HEK293T (cell line): ENCODE results near the gene RNU6-1.

ENCODE experiments used
- CTCF ChIA-PET: fragments of 350-600 bp; formaldehyde crosslinking; extraction: SDS; loops from one replicate; lab custom pipeline; 2021; ENCODE audit warnings: antibody characterized with exemption, inconsistent platforms; lab: Yijun Ruan, JAX
- POLR2A ChIA-PET: fragments of 350-600 bp; formaldehyde crosslinking; extraction: SDS; loops from one replicate; lab custom pipeline; 2020; ENCODE audit warnings: antibody characterized with exemption, inconsistent platforms; lab: Yijun Ruan, JAX
- DNase-seq: peaks from one replicate; pipeline ENCODE4 v3.0.0; 2012; ENCODE audit warnings: mixed read lengths; ENCODE audit errors: extremely low spot score
- ARNT ChIP-seq: fragments of 450-650 bp; IDR thresholded peaks from 2 replicates; pipeline ENCODE4 v1.6.1; 2017; ENCODE audit warnings: mild to moderate bottlenecking
- BHLHE40 ChIP-seq: fragments of 450-650 bp; IDR thresholded peaks from 2 replicates; pipeline ENCODE4 v1.6.1; 2016; ENCODE audit warnings: mild to moderate bottlenecking, moderate library complexity, borderline replicate concordance
- CTBP1 ChIP-seq: fragments of 450-650 bp; IDR thresholded peaks from 2 replicates; pipeline ENCODE4 v1.6.1; 2016; ENCODE audit warnings: borderline replicate concordance
- ELF4 ChIP-seq: fragments of 450-650 bp; IDR thresholded peaks from 2 replicates; pipeline ENCODE4 v1.6.1; 2017; ENCODE audit warnings: antibody characterized with exemption
- FOXA1 ChIP-seq: fragments of 450-650 bp; IDR thresholded peaks from 2 replicates; pipeline ENCODE4 v1.6.1; 2016; ENCODE audit warnings: mild to moderate bottlenecking
- FOXK2 ChIP-seq: fragments of 450-650 bp; IDR thresholded peaks from 2 replicates; pipeline ENCODE4 v1.6.1; 2016; ENCODE audit warnings: mild to moderate bottlenecking
- FOXM1 ChIP-seq: fragments of 450-650 bp; IDR thresholded peaks from 2 replicates; pipeline ENCODE4 v1.6.1; 2017; ENCODE audit warnings: mild to moderate bottlenecking, borderline replicate concordance
- HDGF ChIP-seq: fragments of 450-650 bp; IDR thresholded peaks from 2 replicates; pipeline ENCODE4 v1.6.1; 2017; ENCODE audit warnings: antibody characterized with exemption, borderline replicate concordance
- L3MBTL2 ChIP-seq: fragments of 450-650 bp; conservative IDR thresholded peaks from 2 replicates; pipeline ENCODE4 v1.6.1; 2016; ENCODE audit warnings: mild to moderate bottlenecking
- LEF1 ChIP-seq: fragments of 450-650 bp; IDR thresholded peaks from 2 replicates; pipeline ENCODE4 v1.6.1; 2017; ENCODE audit warnings: mild to moderate bottlenecking, borderline replicate concordance
- NFRKB ChIP-seq: fragments of 450-650 bp; IDR thresholded peaks from 2 replicates; pipeline ENCODE4 v1.6.1; 2016; ENCODE audit warnings: mild to moderate bottlenecking, moderate library complexity
- SP1 ChIP-seq: fragments of 450-650 bp; IDR thresholded peaks from 2 replicates; pipeline ENCODE4 v1.6.1; 2017
- SUZ12 ChIP-seq: fragments of 450-650 bp; IDR thresholded peaks from 2 replicates; pipeline ENCODE4 v1.6.1; 2016; ENCODE audit warnings: mild to moderate bottlenecking
- TARDBP ChIP-seq: fragments of 450-650 bp; IDR thresholded peaks from 2 replicates; pipeline ENCODE4 v1.6.1; 2016
- ZNF384 ChIP-seq: fragments of 450-650 bp; IDR thresholded peaks from 2 replicates; pipeline ENCODE4 v1.6.1; 2016
- TF ChIP-seq, protein P1 (sequence below): fragments of 450-650 bp; IDR thresholded peaks from 2 replicates; pipeline ENCODE4 v1.6.1; 2016

The RNU6-1 gene

DNA sequence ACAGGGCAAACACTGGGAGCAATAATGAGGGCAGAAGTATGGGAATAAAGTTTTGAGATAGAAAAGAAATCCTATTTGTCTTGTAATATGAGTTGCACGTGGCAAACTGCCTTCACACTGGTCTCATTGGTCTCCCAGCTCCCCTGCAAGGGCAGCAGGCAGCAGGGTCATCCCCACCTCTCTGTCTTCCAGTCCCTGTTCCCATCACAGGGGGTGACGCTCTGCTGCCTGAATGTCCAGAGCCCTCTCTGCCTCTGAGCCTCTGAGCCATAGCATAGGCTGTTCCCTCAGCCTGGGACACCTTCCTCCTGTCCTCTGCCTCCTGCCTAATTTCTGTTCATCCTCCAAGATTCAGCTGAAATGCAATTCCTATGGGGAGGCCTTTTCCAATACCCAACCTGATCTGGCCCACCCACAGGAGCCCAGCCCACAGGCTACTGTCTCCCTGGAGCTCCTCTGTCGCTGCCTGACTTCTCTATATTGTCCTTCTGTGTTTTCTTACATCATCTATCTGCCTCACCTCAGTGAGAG, 26.7 kb downstream of the RNU6-1 start:
- TF ChIP-seq L3MBTL2: no peak
- no peak for TF ChIP-seq ZNF384
- TF ChIP-seq ARNT: no peak
- no peak for TF ChIP-seq SUZ12
- no peak for TF ChIP-seq CTBP1
- TF ChIP-seq LEF1: no peak
- no peak for TF ChIP-seq NFRKB
- TF ChIP-seq FOXM1: no peak
- TF ChIP-seq BHLHE40: no peak
- TF ChIP-seq ELF4: no peak
- no peak for TF ChIP-seq FOXK2
- no peak for TF ChIP-seq FOXA1
- no peak for TF ChIP-seq SP1
- TF ChIP-seq, protein P1, sequence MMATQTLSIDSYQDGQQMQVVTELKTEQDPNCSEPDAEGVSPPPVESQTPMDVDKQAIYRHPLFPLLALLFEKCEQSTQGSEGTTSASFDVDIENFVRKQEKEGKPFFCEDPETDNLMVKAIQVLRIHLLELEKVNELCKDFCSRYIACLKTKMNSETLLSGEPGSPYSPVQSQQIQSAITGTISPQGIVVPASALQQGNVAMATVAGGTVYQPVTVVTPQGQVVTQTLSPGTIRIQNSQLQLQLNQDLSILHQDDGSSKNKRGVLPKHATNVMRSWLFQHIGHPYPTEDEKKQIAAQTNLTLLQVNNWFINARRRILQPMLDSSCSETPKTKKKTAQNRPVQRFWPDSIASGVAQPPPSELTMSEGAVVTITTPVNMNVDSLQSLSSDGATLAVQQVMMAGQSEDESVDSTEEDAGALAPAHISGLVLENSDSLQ: no peak
- TF ChIP-seq HDGF: no peak
- no peak for TF ChIP-seq TARDBP
- no peak for DNase-seq
- ChIA-PET POLR2A (no interaction called here), CTCF (no interaction called here)

DNA sequence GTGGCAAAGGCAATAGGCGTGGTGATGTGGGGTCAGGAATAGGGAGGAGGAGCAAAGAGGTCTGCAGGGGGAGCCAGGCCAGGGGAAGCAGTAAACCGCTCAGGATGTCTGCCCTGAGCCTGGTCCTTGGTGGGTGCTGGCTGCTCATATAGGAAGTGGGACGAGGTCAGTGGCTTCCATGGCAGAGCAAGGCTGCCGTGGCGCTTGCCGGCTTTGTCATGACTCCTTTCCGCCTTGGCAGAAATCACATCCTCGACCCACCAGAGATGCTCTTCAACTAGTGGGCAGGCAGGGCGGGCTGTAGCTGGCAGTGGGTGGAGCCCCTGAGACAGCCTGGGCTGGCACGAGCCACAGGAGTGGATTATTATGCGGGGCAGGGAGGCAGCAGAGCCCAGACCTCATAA, 27.6 kb downstream of the RNU6-1 start:
- POLR2A ChIA-PET: interaction anchor here (1.1 kb wide), 1 partner anchor 10 kb away, joined by 3 read pairs; no protein-coding TSS in a partner anchor
- CTCF ChIA-PET: no interaction called here
- TF ChIP-seq SP1 (no peak), HDGF (no peak), CTBP1 (no peak), SUZ12 (no peak), NFRKB (no peak), FOXK2 (no peak), ARNT (no peak), LEF1 (no peak), L3MBTL2 (no peak), BHLHE40 (no peak), ELF4 (no peak), TARDBP (no peak), FOXA1 (no peak)
- TF ChIP-seq, protein P1: no peak
- DNase-seq: no peak

GRCh38 chr15:67809866-67810265, 30.0 kb downstream of the RNU6-1 start:
- DNase-seq: no peak
- no peak for TF ChIP-seq FOXK2
- no peak for TF ChIP-seq ELF4
- no peak for TF ChIP-seq ZNF384
- no peak for TF ChIP-seq BHLHE40
- TF ChIP-seq LEF1: no peak
- no peak for TF ChIP-seq SUZ12
- no peak for TF ChIP-seq HDGF
- TF ChIP-seq FOXA1: no peak
- no peak for TF ChIP-seq CTBP1
- TF ChIP-seq L3MBTL2: no peak
- no peak for TF ChIP-seq NFRKB
- TF ChIP-seq, protein P1: no peak
- TF ChIP-seq SP1: no peak
- no peak for TF ChIP-seq TARDBP
- no peak for TF ChIP-seq ARNT
- TF ChIP-seq FOXM1: no peak
- POLR2A ChIA-PET: no interaction called here
- CTCF ChIA-PET: no interaction called here

DNA sequence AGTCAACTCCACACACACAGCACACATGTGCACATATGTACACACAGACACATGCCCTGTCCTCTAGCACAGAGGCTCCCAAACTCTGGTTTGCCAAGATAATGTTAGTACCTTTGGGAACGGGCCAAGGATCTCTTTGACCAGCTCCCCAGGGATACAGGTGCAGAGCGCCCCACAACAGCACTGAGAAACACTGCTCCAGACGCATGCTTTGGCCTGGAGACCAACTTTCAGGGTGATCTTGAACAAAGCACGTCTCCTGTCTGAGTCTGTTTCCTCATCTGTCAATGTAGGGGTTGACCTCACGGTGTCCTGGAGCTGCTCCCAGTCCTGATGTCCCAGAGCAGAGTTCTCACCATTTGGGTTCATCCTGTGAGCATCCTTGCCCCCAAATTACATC, 30.4 kb downstream of the RNU6-1 start:
- ChIA-PET POLR2A (no interaction called here), CTCF (no interaction called here)
- no peak for DNase-seq
- no peak for TF ChIP-seq ARNT
- TF ChIP-seq LEF1: no peak
- no peak for TF ChIP-seq HDGF
- no peak for TF ChIP-seq SUZ12
- TF ChIP-seq BHLHE40: no peak
- TF ChIP-seq TARDBP: no peak
- no peak for TF ChIP-seq ZNF384
- no peak for TF ChIP-seq FOXA1
- no peak for TF ChIP-seq FOXM1
- no peak for TF ChIP-seq ELF4
- no peak for TF ChIP-seq NFRKB
- no peak for TF ChIP-seq SP1
- no peak for TF ChIP-seq CTBP1
- TF ChIP-seq, protein P1: no peak
- no peak for TF ChIP-seq FOXK2
- TF ChIP-seq L3MBTL2: no peak

- no peak for DNase-seq
- ChIA-PET CTCF (no interaction called here), POLR2A (no interaction called here)
- TF ChIP-seq FOXK2: no peak
- TF ChIP-seq SUZ12: no peak
- no peak for TF ChIP-seq ARNT
- no peak for TF ChIP-seq HDGF
- TF ChIP-seq L3MBTL2: no peak
- TF ChIP-seq, protein P1: no peak
- TF ChIP-seq FOXM1: no peak
- no peak for TF ChIP-seq ELF4
These were observed 31.0 kb downstream of the RNU6-1 start for GRCh38 chr15:67808821-67809220.
